Measurements from ENCODE around the gene ELF2. TPM values are rescaled to one million over a fixed set of nuclear protein-coding genes. Genes with fewer than 3 reads are reported as not detected.
A peak's percentile ranks its signal among the peaks of the same experiment; 100 is the strongest.

Gene ELF2
- total RNA-seq (10 to 100 TPM; 52.8 to 78.1 (median 54.0) TPM), total RNA-seq (25.3 to 113 (median 91.0) reads per million in 29 experiments)
- 60.1 TPM for total RNA-seq (2013)

DNA sequence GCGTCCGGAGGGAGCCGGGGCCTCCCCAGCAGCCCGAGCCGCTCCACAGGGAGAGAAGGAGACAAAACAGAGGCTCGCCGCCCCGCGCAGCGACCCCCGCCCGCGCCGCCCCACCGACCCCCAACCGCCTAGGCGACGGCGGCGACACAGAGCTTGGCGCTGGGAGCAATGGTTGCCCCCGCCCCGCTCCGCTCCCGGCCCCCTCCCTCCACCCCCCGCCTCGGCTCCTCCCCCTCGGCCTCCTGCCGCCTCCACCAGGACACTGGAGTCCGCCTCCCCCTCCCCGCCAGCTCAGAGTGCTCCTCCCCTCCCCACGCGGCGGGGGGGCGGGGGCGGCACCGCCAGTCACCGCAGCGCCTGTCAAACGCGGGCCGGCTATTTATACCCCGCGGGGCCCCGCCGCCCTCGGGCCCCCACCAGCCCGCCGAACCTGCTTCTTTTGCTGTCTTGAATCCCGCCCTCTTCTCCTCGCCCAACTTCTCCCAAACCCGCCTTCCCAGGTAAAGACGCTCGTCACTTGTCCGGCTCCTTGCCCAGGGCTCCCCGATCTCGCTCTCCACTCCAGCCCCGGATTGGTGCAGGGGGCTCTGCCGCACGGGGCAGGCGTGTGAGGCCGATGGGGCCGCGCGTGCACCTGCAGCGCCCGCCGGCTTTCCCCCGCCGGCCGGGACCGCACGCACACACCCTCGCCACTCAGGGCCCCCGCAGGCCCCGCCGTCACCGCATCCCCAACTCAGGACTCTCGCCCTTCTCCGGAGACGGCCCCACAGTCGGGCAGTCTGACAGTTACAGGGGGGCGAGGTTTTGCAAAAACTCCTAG is at the start of gene ELF2:
TSS of gene ELF2 (minus strand) at position 170 of the 820 bp plus-strand sequence. CDS start 39,517 bp downstream, outside the sequence.
- H3K9me3 ChIP-seq, result no peaks in the 10 kb centered on the region
- ChIA-PET POLR2A (interaction anchor here (0.6 to 1.8 kb wide), 7 partner anchors 58 to 276 kb away, joined by 3 to 14 read pairs (median 8); partner anchors contain the start of genes NAA15 (in 1 of the 2) and NOCT (in 1 of the 2)), CTCF (interaction anchor here in 1 of 2 donors (0.6 to 1.2 kb wide), 3 partner anchors 51 to 124 kb away, joined by 3 read pairs; partner anchors contain the start of gene NAA15)
- Mint-ChIP-seq H3K27me3 (no peaks in the 10 kb centered on the region), H3K4me3 (peak within 1 kb of the TSS; percentile 84 to 88 (median 88)), H3K9me3 (no peaks in the 10 kb centered on the region), H3K36me3 (no peaks in the 10 kb centered on the region), H3K27ac (peak within 1 kb of the TSS; percentile 91), H3K4me1 (peaks cover 25 to 29% (median 28%) of the 10 kb centered on the region in 3 donors)
- H3K27ac ChIP-seq (ENCODE audit: low read length), result peak within 1 kb of the TSS; percentile 81
- H3K4me1 ChIP-seq (ENCODE audit: control insufficient read depth in 1 of 2, extremely low read depth in 1 of 2, insufficient read depth in 2 of 2, low read length in 2 of 2), result peaks cover 7 to 14% of the 10 kb centered on the region in 2 experiments
- DNase-seq (peak; percentile 49 to 88 (median 73)), ATAC-seq (replicated peaks in 1 of 4) (peak; percentile 60 to 63 (median 62))
- WGBS (ENCODE audit: insufficient coverage), result under 1% methylated on average over 26 of the region's 83 CpGs
- H3K4me3 ChIP-seq (ENCODE audit: control insufficient read depth in 1 of 2, extremely low read depth in 1 of 2, low read length in 1 of 2), result peak within 1 kb of the TSS; percentile 65 to 92
- H3K36me3 ChIP-seq (ENCODE audit: control insufficient read depth in 2 of 2, extremely low read depth in 1 of 2, insufficient read depth in 1 of 2, low read length in 1 of 2), result no peaks in the 10 kb centered on the region
- no peaks in the 10 kb centered on the region for H3K27me3 ChIP-seq (replicated peaks in 1 of 2; ENCODE audit: control insufficient read depth in 2 of 2, extremely low read depth in 1 of 2, insufficient read depth in 2 of 2, low read length in 1 of 2)

DNA sequence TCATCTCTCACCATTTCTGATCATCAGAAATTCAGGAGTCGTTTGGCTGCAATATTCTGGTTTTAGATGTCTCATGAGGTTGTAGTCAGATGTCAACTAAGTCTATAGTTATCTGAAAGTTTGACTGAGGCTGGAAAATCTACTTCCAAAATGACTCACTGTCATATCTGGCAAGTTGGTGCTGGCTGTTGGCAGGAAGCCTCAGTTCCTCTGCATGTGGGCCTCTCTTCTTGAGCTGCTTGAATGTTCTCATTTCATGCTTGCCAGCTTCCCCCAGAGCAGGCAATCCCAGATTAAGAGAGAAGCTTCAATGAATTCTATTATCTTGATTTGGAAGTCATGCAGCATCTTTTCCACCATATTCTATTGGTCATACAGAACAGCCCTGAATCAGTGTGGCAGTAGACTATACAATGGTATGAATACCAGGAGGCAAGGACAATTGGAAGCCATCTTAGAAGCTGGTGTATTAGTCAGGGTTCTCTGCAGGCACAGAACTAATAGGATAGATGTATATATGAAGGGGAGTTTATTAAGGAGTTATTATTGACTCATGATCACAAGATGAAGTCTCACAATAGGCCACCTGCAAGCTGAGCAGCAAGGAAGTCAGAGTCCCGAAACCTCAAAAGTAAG is 46.8 kb upstream of the ELF2 start:
- no peaks in the 10 kb centered on the region for H3K9me3 Mint-ChIP-seq
- ATAC-seq (replicated peaks in 1 of 4) (no peak), DNase-seq (no peak)
- no peaks in the 10 kb centered on the region for H3K4me1 ChIP-seq (ENCODE audit: control insufficient read depth in 1 of 2, extremely low read depth in 1 of 2, insufficient read depth in 2 of 2, low read length in 2 of 2)
- H3K27ac ChIP-seq (ENCODE audit: low read length), result no peak overlapping the region
- no peaks in the 10 kb centered on the region for H3K36me3 ChIP-seq (ENCODE audit: control insufficient read depth in 2 of 2, extremely low read depth in 1 of 2, insufficient read depth in 1 of 2, low read length in 1 of 2)
- no peaks in the 10 kb centered on the region for H3K36me3 Mint-ChIP-seq
- 100% methylated on average over 1 of the region's 2 CpGs for WGBS (ENCODE audit: insufficient coverage)
- no peak overlapping the region for H3K4me3 Mint-ChIP-seq
- no peak overlapping the region for H3K27ac Mint-ChIP-seq
- H3K4me3 ChIP-seq (ENCODE audit: control insufficient read depth in 1 of 2, extremely low read depth in 1 of 2, low read length in 1 of 2), result no peak overlapping the region
- CTCF ChIA-PET, result interaction anchor here in 1 of 2 donors (0.6 kb wide), 1 partner anchor 121 kb away, joined by 7 read pairs; no protein-coding TSS in a partner anchor
- H3K27me3 Mint-ChIP-seq, result no peaks in the 10 kb centered on the region
- no peaks in the 10 kb centered on the region for H3K9me3 ChIP-seq
- H3K27me3 ChIP-seq (replicated peaks in 1 of 2; ENCODE audit: control insufficient read depth in 2 of 2, extremely low read depth in 1 of 2, insufficient read depth in 2 of 2, low read length in 1 of 2), result no peaks in the 10 kb centered on the region
- POLR2A ChIA-PET, result no interaction called here
- peaks cover 2 to 10% (median 9%) of the 10 kb centered on the region in 3 donors for H3K4me1 Mint-ChIP-seq

DNA sequence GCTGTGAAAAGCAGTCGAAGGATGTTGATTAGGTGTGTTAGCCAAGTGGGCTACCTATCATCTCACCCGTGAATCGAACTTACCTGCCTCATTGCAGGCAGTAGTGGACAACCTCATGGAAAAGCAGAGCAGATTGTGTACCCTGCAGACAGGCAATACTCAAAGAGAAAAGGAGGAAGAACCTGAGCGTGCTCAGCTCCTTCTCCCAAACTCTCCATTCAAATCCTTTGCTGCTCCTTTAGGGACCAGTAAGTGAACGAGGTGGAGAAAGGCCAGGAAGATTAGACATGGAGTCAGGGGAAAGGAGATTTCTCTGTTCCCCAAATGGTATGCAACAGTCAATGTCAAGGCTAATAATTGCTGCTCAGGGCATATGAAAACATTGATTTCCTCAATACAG is 45.2 kb upstream of the ELF2 start:
- CTCF ChIA-PET, result no interaction called here
- Histone ChIP-seq H3K27me3 (replicated peaks in 1 of 2; ENCODE audit: control insufficient read depth in 2 of 2, extremely low read depth in 1 of 2, insufficient read depth in 2 of 2, low read length in 1 of 2) (no peaks in the 10 kb centered on the region), H3K4me3 (ENCODE audit: control insufficient read depth in 1 of 2, extremely low read depth in 1 of 2, low read length in 1 of 2) (no peak overlapping the region), H3K9me3 (no peaks in the 10 kb centered on the region), H3K4me1 (ENCODE audit: control insufficient read depth in 1 of 2, extremely low read depth in 1 of 2, insufficient read depth in 2 of 2, low read length in 2 of 2) (no peaks in the 10 kb centered on the region), H3K36me3 (ENCODE audit: control insufficient read depth in 2 of 2, extremely low read depth in 1 of 2, insufficient read depth in 1 of 2, low read length in 1 of 2) (no peaks in the 10 kb centered on the region), H3K27ac (ENCODE audit: low read length) (no peak overlapping the region)
- DNase-seq (no peak), ATAC-seq (replicated peaks in 1 of 4) (no peak)
- 93% methylated on average over 2 of the region's 5 CpGs for WGBS (ENCODE audit: insufficient coverage)
- Mint-ChIP-seq H3K9me3 (no peaks in the 10 kb centered on the region), H3K4me3 (no peak overlapping the region), H3K4me1 (peaks cover 2 to 10% (median 10%) of the 10 kb centered on the region in 3 donors), H3K36me3 (no peaks in the 10 kb centered on the region), H3K27ac (no peak overlapping the region), H3K27me3 (no peaks in the 10 kb centered on the region)
- POLR2A ChIA-PET, result no interaction called here

DNA sequence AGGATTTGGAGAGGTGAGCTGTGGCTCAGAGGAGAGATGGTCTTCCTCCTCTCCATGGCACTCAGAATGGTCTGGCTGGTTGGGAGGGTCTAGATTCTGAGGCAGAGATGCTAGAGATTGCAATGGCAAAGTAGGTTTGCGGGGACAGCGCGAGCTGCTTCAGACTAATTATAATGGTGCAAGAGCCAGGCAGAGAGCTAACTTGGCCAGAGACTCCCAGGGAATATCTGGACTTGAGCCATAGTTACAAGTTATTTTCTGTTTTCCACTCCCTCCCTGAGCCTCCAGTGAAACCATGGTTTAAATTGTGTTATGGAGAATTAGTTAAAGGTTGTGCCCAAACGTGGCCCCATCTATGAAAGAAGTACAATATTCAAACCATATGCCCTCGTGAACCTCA is 44.7 kb upstream of the ELF2 start:
- H3K4me3 ChIP-seq (ENCODE audit: control insufficient read depth in 1 of 2, extremely low read depth in 1 of 2, low read length in 1 of 2), result no peak overlapping the region
- Mint-ChIP-seq H3K4me3 (no peak overlapping the region), H3K27ac (no peak overlapping the region), H3K9me3 (no peaks in the 10 kb centered on the region), H3K36me3 (no peaks in the 10 kb centered on the region), H3K27me3 (no peaks in the 10 kb centered on the region), H3K4me1 (peaks cover 2 to 10% (median 10%) of the 10 kb centered on the region in 3 donors)
- DNase-seq, result no peak
- ATAC-seq (replicated peaks in 1 of 4), result no peak
- H3K4me1 ChIP-seq (ENCODE audit: control insufficient read depth in 1 of 2, extremely low read depth in 1 of 2, insufficient read depth in 2 of 2, low read length in 2 of 2), result no peaks in the 10 kb centered on the region
- H3K27ac ChIP-seq (ENCODE audit: low read length), result no peak overlapping the region
- 100% methylated on average over 3 of the region's 5 CpGs for WGBS (ENCODE audit: insufficient coverage)
- ChIA-PET CTCF (no interaction called here), POLR2A (no interaction called here)
- no peaks in the 10 kb centered on the region for H3K36me3 ChIP-seq (ENCODE audit: control insufficient read depth in 2 of 2, extremely low read depth in 1 of 2, insufficient read depth in 1 of 2, low read length in 1 of 2)
- H3K9me3 ChIP-seq, result no peaks in the 10 kb centered on the region
- H3K27me3 ChIP-seq (replicated peaks in 1 of 2; ENCODE audit: control insufficient read depth in 2 of 2, extremely low read depth in 1 of 2, insufficient read depth in 2 of 2, low read length in 1 of 2), result no peaks in the 10 kb centered on the region

DNA sequence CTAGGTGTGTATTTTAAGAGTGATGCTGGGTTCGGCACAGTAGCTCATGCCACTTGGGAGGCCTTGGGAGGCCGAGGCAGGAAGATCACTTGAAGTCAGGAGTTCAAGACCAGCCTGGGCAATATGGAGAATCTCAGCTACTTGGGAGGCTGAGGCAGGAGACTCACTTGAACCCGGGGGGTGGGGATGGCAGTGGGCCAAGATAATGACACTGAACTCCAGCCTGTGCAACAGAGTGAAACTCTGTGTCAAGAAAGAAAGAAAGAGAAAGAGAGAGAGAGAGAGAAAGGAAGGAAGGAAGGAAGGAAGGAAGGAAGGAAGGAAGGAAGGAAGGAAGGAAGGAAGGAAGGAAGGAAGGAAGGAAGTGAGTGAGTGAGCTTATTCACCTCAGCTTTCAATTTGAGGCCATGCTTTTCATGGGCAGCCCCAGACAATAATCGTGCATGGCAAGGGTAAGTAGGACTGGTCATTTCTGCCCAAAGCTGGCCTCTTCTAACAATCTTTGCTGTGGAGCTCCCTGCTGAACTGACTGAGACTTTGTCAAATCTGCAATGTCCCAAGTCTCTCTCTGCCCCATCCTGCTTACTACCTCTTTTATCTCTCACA is 42.5 kb upstream of the ELF2 start:
- no peaks in the 10 kb centered on the region for H3K36me3 ChIP-seq (ENCODE audit: control insufficient read depth in 2 of 2, extremely low read depth in 1 of 2, insufficient read depth in 1 of 2, low read length in 1 of 2)
- POLR2A ChIA-PET, result interaction anchor here in 1 of 2 donors (0.5 kb wide), 1 partner anchor 120 kb away, joined by 3 read pairs; no protein-coding TSS in a partner anchor
- no peak overlapping the region for H3K27ac Mint-ChIP-seq

DNA sequence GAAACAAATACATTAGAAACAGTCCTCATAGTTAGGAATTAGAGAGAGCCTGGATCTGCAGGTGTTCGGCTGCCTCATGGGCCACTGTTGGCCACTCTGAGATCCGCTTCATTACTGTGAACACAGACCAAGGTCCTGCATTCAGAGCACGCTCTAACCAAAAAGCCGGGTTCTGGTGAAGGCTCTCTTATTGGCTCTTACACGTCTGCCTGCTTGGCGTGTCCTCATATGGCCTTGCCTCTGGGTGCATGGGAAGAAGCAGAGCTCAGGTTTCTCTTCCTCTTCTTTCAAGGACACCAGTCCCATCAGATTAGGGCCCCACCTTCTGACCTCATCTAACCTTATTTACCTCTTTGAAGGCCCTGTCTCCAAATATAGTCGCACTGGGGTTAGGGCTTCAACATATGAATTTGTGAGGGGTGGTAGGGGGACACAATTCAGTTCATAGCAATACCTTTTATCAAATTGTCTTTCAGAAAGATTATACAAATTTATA is 37.1 kb upstream of the ELF2 start:
- Histone ChIP-seq H3K36me3 (ENCODE audit: control insufficient read depth in 2 of 2, extremely low read depth in 1 of 2, insufficient read depth in 1 of 2, low read length in 1 of 2) (no peaks in the 10 kb centered on the region), H3K27me3 (replicated peaks in 1 of 2; ENCODE audit: control insufficient read depth in 2 of 2, extremely low read depth in 1 of 2, insufficient read depth in 2 of 2, low read length in 1 of 2) (no peaks in the 10 kb centered on the region), H3K27ac (ENCODE audit: low read length) (no peak overlapping the region), H3K4me3 (ENCODE audit: control insufficient read depth in 1 of 2, extremely low read depth in 1 of 2, low read length in 1 of 2) (no peak overlapping the region), H3K9me3 (no peaks in the 10 kb centered on the region), H3K4me1 (ENCODE audit: control insufficient read depth in 1 of 2, extremely low read depth in 1 of 2, insufficient read depth in 2 of 2, low read length in 2 of 2) (no peaks in the 10 kb centered on the region)
- ATAC-seq (replicated peaks in 1 of 4) (no peak), DNase-seq (peak in 2 of 35 experiments; percentile 6 to 38)
- Mint-ChIP-seq H3K27me3 (no peaks in the 10 kb centered on the region), H3K9me3 (no peaks in the 10 kb centered on the region), H3K27ac (no peak overlapping the region), H3K36me3 (no peaks in the 10 kb centered on the region), H3K4me1 (peaks cover 0 to 11% (median 7%) of the 10 kb centered on the region in 3 donors), H3K4me3 (no peak overlapping the region)
- ChIA-PET CTCF (no interaction called here), POLR2A (no interaction called here)
- WGBS (ENCODE audit: insufficient coverage), result 80% methylated on average over 6 of the region's 7 CpGs

More for the DNA sequence above, 42.5 kb upstream of the ELF2 start:
- CTCF ChIA-PET, result interaction anchor here (0.5 to 0.6 kb wide), 2 partner anchors 15 to 92 kb away, joined by 5 to 7 read pairs; no protein-coding TSS in a partner anchor
- H3K36me3 Mint-ChIP-seq, result no peaks in the 10 kb centered on the region
- no peaks in the 10 kb centered on the region for H3K9me3 ChIP-seq
- no peaks in the 10 kb centered on the region for H3K27me3 Mint-ChIP-seq
- no peak for ATAC-seq (replicated peaks in 1 of 4)
- H3K4me1 Mint-ChIP-seq, result peaks cover 4 to 13% (median 10%) of the 10 kb centered on the region in 3 donors
- DNase-seq, result no peak
- no peaks in the 10 kb centered on the region for H3K27me3 ChIP-seq (replicated peaks in 1 of 2; ENCODE audit: control insufficient read depth in 2 of 2, extremely low read depth in 1 of 2, insufficient read depth in 2 of 2, low read length in 1 of 2)
- H3K9me3 Mint-ChIP-seq, result no peaks in the 10 kb centered on the region
- no peak overlapping the region for H3K4me3 ChIP-seq (ENCODE audit: control insufficient read depth in 1 of 2, extremely low read depth in 1 of 2, low read length in 1 of 2)
- H3K4me1 ChIP-seq (ENCODE audit: control insufficient read depth in 1 of 2, extremely low read depth in 1 of 2, insufficient read depth in 2 of 2, low read length in 2 of 2), result no peaks in the 10 kb centered on the region
- 58% methylated on average over 3 of the region's 4 CpGs for WGBS (ENCODE audit: insufficient coverage)
- no peak overlapping the region for H3K4me3 Mint-ChIP-seq
- no peak overlapping the region for H3K27ac ChIP-seq (ENCODE audit: low read length)
